GM23338 (cell line): ENCODE results near the gene NACAD.

Experiments
- CREB1 ChIP-seq: fragments of 250-450 bp; sonication (Bioruptor Pico); IDR thresholded peaks from 2 replicates; pipeline ENCODE4 v1.5.0; 2020; ENCODE audit warnings: low read depth, mild to moderate bottlenecking, moderate library complexity
- EZH2 ChIP-seq: fragments of 200-600 bp; sonication (generic); IDR thresholded peaks from one replicate; pipeline ENCODE4 v1.8.0; 2017; ENCODE audit warnings: antibody characterized with exemption, mild to moderate bottlenecking, low read depth; ENCODE audit not compliant: unreplicated experiment
- EZH2phosphoT487 ChIP-seq: fragments of 200-600 bp; sonication (generic); IDR thresholded peaks from one replicate; pipeline ENCODE4 v1.8.1; 2018; ENCODE audit warnings: antibody characterized with exemption; ENCODE audit not compliant: unreplicated experiment
- JUNB ChIP-seq: IDR thresholded peaks from one replicate; pipeline ENCODE4 v1.6.1; 2016; ENCODE audit warnings: antibody characterized with exemption; ENCODE audit not compliant: unreplicated experiment
- NANOG ChIP-seq: IDR thresholded peaks from 2 replicates; pipeline ENCODE4 v1.6.1; 2016; ENCODE audit warnings: antibody characterized with exemption, borderline replicate concordance
- POLR2AphosphoS5 ChIP-seq: IDR thresholded peaks from 2 replicates; pipeline ENCODE4 v1.6.1; 2016; ENCODE audit warnings: antibody characterized with exemption, low read depth
- REST ChIP-seq: IDR thresholded peaks from one replicate; pipeline ENCODE4 v1.6.1; 2018; ENCODE audit warnings: antibody characterized with exemption; ENCODE audit not compliant: unreplicated experiment
- STAT1 ChIP-seq: IDR thresholded peaks from one replicate; pipeline ENCODE4 v1.6.1; 2016; ENCODE audit warnings: antibody characterized with exemption; ENCODE audit not compliant: unreplicated experiment
- ZNF331 ChIP-seq: fragments of 250-450 bp; sonication (Bioruptor Pico); IDR thresholded peaks from 2 replicates; pipeline ENCODE4 v1.5.0; 2020; ENCODE audit warnings: low read depth, mild to moderate bottlenecking, moderate library complexity
- ZNF462 ChIP-seq: fragments of 250-450 bp; sonication (Bioruptor Pico); IDR thresholded peaks from 2 replicates; pipeline ENCODE4 v1.5.0; 2020; ENCODE audit warnings: mild to moderate bottlenecking, moderate library complexity
- TF ChIP-seq, protein P1 (sequence below), 2 experiments: fragments of 200-600 bp in 1 of 2; sonication (generic) in 1 of 2; conservative IDR thresholded peaks; 2 replicates each; pipeline versions ENCODE4 v1.5.1 to v1.6.1; 2016 to 2017; ENCODE audit warnings: antibody characterized with exemption in 2 of 2, low read depth in 2 of 2, mild to moderate bottlenecking in 2 of 2, moderate library complexity in 1 of 2

DNA sequence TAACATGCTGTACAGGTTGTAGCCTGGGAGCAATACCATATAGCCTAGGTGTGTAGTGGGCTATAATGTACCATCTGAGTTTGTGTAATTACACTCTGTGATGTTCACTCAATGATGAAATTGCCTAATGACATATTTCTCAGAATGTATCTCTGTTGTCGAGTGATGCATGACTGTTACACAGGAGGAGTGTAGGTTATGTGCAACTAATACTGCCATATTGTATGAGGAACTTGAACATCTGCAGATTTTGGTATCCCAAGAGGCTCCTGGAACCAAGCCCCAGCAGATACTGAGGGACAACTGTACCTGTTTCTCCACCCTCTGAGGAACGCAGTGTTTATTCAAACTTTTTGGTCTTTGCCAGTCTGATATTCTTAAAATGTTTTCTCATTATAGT, 38.6 kb downstream of the NACAD start:
- no peak for TF ChIP-seq EZH2phosphoT487
- TF ChIP-seq, protein P1, sequence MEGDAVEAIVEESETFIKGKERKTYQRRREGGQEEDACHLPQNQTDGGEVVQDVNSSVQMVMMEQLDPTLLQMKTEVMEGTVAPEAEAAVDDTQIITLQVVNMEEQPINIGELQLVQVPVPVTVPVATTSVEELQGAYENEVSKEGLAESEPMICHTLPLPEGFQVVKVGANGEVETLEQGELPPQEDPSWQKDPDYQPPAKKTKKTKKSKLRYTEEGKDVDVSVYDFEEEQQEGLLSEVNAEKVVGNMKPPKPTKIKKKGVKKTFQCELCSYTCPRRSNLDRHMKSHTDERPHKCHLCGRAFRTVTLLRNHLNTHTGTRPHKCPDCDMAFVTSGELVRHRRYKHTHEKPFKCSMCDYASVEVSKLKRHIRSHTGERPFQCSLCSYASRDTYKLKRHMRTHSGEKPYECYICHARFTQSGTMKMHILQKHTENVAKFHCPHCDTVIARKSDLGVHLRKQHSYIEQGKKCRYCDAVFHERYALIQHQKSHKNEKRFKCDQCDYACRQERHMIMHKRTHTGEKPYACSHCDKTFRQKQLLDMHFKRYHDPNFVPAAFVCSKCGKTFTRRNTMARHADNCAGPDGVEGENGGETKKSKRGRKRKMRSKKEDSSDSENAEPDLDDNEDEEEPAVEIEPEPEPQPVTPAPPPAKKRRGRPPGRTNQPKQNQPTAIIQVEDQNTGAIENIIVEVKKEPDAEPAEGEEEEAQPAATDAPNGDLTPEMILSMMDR (conservative IDR thresholded peaks at IDR 0.05; ENCODE audit: low read depth in 2 of 2), result no peak
- TF ChIP-seq EZH2, result no peak
- TF ChIP-seq POLR2AphosphoS5, result no peak
- no peak for TF ChIP-seq ZNF331 (CRISPR knock-in tag)
- no peak for TF ChIP-seq CREB1 (CRISPR knock-in tag)
- TF ChIP-seq REST, result no peak
- TF ChIP-seq NANOG, result no peak
- TF ChIP-seq STAT1, result no peak
- no peak for TF ChIP-seq ZNF462 (CRISPR knock-in tag)
- no peak for TF ChIP-seq JUNB
